ENCODE data around the gene SBNO2.
A peak's percentile ranks its signal among the peaks of the same experiment; 100 is the strongest.
"Not testable (repeated sequence)": the region's sequence is repeated elsewhere in the genome, so short reads cannot be mapped to it uniquely, and the experiment has no call there.

SBNO2 gene

GRCh38 chr19:1118999-1119398, 55.1 kb downstream of the SBNO2 start:
- no peak for DNase-seq (ENCODE audit: low spot score)

GRCh38 chr19:1117654-1118053, 56.4 kb downstream of the SBNO2 start:
- no peak for DNase-seq (ENCODE audit: low spot score)

- no peak for DNase-seq (ENCODE audit: low spot score)
Measured at GRCh38 chr19:1116726-1117581, 57.1 kb downstream of the SBNO2 start.

- DNase-seq (ENCODE audit: low spot score), result no peak
Measured at GRCh38 chr19:1115646-1116420, 58.2 kb downstream of the SBNO2 start.

GRCh38 chr19:1114728-1115127, 59.3 kb downstream of the SBNO2 start:
- not testable (repeated sequence) for DNase-seq (ENCODE audit: low spot score)

- DNase-seq (ENCODE audit: low spot score), result no peak
Measured at GRCh38 chr19:1113986-1114483, 60.0 kb downstream of the SBNO2 start.

- DNase-seq (ENCODE audit: low spot score), result peak; percentile 97
Measured at GRCh38 chr19:1113030-1113985, 60.8 kb downstream of the SBNO2 start.

- peak; percentile 15 for DNase-seq (ENCODE audit: low spot score)
Measured at GRCh38 chr19:1112268-1113029, 61.6 kb downstream of the SBNO2 start.

GRCh38 chr19:1111641-1112267, 62.3 kb downstream of the SBNO2 start:
- DNase-seq (ENCODE audit: low spot score), result no peak

- no peak for DNase-seq (ENCODE audit: low spot score)
Measured at GRCh38 chr19:1110809-1111640, 63.0 kb downstream of the SBNO2 start.

- no peak for DNase-seq (ENCODE audit: low spot score)
Measured at GRCh38 chr19:1109697-1110671, 64.1 kb downstream of the SBNO2 start.

- no peak for DNase-seq (ENCODE audit: low spot score)
Measured at GRCh38 chr19:1109032-1109551, 65.0 kb downstream of the SBNO2 start.

- DNase-seq (ENCODE audit: low spot score), result no peak
Measured at GRCh38 chr19:1108291-1109031, 65.6 kb downstream of the SBNO2 start.

GRCh38 chr19:1107661-1108261, 66.3 kb downstream of the SBNO2 start:
- DNase-seq (ENCODE audit: low spot score), result no peak

- DNase-seq (ENCODE audit: low spot score), result no peak
Measured at GRCh38 chr19:1106841-1107660, 67.0 kb downstream of the SBNO2 start.

Measured in AG08395 (cell line).